Activated T-helper 1 cell treated with Interleukin-2 at 50 U/mL for 16 hours (primary cell): ENCODE measurements around the gene C6orf62.
"Not testable (repeated sequence)": the region's sequence is repeated elsewhere in the genome, so short reads cannot be mapped to it uniquely, and the experiment has no call there.

Experiments used
- DNase-seq: peaks from one replicate; pipeline ENCODE4 v3.0.0-alpha.2; 2020; ENCODE audit warnings: low read depth

The C6orf62 gene

DNA sequence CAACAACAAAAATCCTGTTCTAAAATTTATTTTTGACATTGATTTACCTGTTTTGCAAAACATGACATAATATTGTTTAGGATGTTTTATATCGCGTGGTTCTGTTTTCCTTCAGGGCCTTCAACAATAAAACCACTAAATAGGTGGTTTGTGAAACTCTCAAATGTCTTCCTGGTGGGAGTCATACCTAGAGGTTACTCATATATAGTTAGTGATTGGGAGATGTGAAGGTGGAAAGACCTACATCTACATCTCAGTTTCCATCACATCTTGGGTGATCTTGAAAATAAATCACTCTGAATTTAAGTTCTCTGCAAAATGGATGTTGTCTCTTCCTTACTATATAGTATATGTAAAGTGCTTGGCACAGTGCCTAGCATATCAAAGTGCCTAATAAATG is 22.9 kb downstream of the C6orf62 start:
- DNase-seq, result no peak

DNA sequence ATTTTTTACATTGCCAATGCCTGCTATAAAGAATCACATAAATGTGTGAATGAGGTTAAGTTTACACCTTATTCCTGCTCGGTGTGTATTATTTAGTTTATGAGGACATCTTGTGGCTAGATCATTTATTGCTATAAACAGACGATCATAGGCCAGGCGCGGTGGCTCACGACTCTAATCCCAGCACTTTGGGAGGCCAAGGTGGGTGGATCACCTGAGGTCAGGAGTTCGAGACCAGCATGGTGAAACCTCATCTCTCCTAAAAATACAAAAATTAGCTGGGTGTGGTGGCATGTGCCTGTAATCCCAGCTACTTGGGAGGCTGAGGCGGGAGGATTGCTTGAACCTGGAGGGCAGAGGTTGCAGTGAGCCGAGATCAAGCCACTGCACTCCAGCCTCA is 23.3 kb downstream of the C6orf62 start:
- peak; percentile 13 for DNase-seq

DNA sequence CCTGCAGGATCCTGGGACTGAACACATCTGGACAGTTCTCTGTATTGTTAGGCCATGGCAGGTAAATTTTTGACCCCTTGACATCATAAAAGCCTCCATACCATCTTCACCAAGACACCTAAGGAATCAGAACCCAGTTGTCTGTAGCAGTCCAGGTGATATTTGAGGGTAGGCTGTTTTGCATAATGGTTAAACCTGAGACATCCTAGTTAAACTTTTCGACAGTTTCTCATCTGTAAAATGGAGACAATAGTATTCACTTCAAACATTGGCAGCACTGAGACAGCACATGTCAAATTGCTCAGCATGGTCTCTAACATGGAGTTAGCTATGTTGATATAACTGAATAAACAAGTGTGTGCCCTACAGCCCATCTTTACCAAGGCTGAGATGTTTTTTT is 24.8 kb downstream of the C6orf62 start:
- no peak for DNase-seq

DNA sequence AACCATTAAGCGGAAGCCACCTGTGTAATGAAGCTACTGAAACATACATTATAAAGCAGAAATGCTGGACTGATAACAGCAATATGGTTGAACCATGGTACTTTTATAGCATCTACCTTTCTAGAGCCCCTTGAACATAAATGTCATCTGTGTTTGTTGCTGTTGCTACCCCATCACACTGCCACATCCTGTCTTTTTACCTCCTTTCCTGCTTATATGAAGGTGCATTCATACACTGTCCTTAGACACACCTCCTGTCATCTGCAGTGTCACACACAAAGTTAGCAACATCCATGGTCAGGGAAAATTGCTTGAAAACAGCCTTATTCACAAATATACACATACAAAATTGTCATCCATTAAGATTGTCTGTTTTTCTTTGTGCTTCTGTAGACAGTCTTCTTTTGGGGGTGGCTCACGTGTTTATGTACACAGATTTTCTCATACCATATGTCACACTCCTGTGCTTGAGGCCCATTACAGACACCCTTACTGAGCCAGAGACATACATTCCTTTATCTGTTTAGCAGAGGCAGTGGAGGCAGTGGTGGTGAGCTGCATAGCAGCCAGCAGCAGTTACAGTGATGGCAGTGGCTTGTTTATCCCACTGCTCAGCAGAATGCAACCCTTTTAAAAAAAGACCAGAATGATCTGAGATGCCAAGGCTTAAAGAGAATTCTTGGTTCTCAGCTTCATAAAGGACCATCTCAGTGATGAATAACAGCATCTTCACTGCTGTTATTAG is 25.9 kb downstream of the C6orf62 start:
- no peak for DNase-seq

DNA sequence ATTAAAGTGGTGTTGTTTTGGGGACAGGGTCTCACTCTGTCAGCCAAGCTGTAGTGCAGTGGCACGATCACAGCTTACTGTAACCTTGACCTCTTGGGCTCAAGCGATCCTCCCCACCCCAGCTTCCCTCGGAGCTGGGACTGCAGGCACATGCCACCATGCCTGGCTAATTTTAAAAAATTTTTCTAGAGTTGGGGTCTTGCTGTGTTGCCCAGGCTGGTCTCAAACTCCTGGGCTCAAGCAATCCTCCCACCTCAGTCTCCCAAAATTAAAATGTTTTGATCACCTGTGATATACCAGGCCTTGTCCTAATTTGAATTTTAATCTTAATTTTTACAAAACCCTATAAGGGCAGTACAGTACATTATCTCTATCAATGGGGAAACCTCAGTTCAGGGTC is 26.5 kb downstream of the C6orf62 start:
- DNase-seq, result no peak

DNA sequence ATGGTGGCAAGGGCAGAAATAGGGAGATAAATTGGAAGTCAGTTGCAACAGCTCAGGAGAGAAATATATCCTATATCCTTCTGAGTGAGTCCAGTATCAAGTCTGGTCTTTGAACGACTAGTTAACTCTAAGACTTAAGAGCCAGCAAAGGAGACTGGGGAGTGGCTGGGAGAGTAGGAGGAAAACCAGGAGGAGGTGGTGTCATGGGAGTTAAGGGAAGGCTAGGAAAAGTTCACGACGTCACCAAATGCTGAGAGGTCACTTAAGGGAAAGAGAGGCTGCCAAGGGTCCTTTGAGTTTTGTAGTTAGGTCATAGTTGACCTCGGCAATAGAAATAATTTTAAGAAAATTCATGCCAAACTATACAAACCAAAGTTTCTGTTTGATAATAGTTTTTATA is 27.0 kb downstream of the C6orf62 start:
- DNase-seq, result no peak

DNA sequence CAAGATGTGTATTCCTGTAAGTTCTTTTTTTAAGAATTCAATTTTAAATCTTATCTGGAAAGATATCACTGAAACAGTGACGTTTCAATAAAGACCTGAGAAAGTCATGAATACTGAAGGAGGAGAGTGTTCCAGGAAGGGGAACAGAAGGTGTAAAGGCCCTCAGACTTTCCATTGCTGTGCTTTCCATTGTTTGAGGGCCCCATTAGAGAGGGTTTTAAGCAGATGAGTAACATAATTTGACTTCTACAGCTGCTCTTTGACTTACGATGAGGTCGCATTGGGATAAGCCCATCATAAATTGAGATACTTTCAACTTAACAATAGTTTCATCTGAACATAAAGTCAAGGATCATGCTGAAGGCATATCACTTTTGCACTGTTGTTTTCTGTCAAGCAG is 27.4 kb downstream of the C6orf62 start:
- DNase-seq, result no peak

DNA sequence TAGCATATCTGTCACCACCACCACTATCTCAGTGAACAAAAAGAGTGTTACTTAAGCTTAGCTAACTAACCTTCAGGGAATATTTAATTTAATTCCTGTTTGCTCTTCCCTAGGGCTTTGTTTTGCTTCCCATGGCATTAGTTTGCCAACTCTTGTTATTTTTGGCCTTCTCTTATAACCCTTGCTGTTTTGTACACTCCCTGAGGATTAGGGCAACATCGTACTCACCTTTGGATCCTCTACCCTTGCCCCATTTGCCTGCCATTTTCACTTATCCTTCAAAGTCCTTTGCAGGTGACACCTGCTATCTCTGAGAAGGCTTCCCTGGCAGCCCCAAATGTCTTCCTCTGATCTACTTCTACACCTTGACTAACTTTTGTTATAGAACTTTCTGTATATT is 28.4 kb downstream of the C6orf62 start:
- no peak for DNase-seq

DNA sequence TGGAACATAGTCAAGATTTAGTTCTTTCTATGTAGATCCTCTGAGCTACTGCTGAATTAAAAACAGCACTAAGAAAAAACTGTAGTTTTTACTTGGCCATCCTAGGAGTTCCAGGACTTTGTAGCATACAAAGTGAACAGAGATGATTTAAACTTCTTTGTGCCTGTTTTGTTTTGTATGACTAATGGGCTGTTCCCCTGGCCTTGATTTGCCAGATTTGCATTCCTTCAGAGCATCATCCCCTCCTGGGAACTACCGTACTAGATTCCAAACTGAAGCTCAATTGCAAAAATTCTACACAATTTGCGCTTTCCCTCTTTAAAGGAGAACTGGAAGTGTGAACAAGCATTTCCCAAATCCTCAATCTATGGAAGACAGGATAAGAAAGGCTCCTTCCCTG is 29.0 kb downstream of the C6orf62 start:
- DNase-seq, result no peak

DNA sequence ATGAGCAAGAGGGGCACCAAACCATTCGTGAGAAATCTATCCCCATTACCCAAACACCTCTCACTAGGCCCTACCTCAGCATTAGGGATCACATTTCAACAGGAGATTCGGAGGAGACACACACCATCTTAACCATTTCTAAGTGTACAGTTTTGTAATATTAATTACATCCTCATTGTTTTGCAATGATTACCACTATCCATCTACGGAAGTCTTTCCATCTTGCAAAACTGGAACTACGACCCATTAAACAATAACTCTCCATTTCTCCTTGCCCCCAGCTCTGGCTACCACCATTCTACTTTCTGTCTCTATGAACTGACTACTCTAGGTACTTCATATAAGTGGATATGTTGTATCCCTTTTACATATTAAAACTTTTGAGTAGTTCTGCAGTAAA is 32.0 kb downstream of the C6orf62 start:
- DNase-seq, result no peak

DNA sequence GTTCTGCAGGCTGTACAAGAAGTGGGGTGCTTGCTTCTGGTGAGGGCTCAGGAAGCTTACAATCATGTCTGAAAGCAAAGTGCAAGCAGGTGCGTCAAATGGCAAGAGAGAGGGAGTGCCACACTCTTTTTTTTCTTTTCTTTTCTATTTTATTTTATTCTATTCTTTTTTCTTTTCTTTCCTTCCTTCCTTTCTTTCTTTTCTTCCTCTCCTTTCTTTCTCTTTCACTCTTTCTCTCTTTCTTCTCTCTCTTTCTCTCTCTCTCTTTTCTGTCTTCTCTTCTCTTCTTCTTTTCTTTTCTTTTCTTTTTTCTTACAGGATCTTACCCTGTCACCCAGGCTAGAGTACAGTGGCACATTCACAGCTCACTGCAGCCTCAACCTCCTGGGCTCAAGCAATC is 32.5 kb downstream of the C6orf62 start:
- DNase-seq, result no peak

DNA sequence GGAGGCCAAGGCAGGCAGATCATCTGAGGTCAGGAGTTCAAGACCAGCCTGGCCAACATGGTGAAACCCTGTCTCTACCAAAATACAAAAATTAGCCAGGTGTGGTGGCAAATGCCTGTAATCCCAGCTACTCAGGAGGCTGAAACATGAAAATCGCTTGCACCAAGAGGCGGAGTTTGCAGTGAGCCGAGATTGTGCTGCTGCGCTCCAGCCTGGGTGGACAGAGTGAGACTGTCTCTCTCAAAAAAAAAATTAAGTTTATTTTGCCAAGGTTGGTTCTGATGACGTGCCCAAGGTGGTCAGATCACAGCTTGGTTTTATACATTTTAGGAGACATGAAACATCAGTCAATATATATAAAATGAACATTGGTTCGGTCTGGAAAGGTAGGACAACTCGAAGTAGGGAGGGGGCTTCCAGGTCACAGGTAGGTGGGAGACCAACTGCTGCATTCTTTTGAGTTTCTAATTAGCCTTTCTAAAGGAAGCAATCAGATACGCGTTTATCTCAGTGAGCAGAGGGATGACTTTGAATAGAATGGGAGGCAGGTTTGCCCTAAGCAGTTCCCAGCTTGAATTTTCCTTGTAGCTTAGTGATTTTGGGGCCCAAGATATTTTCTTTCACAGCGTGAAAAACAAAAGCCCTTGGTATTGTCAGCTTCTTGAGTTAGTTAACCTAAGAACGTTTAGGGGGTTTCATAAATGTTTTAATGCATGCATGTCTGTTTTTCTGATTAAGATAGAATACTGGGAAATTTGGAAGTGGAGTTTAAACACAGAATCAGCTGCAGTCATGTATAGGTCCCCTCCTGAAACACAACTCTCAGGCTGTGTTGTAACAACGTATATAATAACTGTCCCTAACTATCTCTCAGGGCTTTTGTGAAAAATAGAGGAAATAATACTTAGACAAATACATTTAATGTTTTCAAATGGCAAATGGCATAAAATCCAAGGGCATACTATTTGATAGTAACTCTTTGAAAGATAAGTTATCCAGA is 35.4 kb downstream of the C6orf62 start:
- DNase-seq, result no peak

DNA sequence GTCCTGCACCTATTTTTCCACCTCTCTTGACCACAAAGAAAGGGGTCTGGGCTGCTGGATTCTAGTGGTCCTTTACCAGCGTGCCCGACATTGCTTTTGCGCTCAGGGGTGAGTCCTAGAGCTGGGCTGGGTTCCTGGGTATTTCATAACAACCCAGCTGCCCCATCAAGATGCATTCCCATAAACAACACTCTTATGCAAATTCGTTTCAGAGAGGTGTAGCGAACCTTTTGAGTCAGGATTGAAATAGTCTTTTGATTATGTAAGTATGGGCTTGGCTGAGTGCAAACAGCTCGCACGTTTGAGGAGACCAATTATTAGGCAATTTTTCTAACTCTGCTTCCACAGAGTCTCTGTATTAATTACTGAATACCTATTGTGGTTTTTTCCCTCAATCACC is 38.4 kb downstream of the C6orf62 start:
- DNase-seq, result no peak

DNA sequence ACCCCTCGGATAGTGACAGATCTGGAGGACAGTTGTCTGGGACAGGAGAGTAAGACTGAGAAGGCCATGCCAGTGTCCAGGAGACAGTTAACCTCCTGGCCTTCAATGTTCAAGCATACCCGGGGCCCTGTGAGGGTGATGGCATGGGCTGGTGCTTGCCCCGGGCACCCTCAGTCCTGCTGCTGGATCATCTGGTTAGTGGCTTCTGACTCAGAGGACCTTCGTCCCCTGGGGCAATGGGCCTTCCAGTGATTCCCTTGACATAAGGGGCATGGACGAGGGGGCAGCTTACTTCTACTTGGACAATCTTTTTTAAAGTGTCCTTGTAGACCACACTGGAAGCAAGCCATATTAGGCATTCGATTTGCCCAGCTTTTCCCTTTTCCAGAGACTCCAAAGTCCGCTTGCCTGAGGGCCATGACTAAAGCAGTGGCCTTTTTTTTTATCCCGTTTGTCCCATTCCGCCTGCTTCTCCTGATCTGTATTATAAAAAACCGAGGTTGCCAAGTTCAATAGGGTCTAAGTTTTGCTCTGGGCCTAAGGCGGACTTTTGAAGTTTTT is 40.1 kb downstream of the C6orf62 start:
- not testable (repeated sequence) for DNase-seq

DNA sequence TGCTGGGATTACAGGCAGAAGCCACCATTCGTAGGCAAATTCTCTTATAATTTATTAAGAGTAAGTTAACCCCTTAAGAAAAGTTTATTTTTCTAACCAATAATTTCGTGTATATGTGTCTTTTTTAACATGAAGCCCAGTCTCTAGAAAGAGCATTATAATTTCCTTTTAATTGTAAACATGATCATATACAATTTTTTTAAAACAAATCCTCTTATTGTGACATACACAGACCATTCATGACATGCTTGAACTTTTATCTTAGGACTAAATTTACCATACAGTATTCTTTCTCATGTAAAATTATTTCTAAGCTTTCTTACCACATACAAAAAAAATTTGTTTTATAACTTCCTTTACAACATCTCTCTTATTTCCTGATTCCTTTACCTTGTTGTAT is 45.3 kb downstream of the C6orf62 start:
- DNase-seq, result no peak

DNA sequence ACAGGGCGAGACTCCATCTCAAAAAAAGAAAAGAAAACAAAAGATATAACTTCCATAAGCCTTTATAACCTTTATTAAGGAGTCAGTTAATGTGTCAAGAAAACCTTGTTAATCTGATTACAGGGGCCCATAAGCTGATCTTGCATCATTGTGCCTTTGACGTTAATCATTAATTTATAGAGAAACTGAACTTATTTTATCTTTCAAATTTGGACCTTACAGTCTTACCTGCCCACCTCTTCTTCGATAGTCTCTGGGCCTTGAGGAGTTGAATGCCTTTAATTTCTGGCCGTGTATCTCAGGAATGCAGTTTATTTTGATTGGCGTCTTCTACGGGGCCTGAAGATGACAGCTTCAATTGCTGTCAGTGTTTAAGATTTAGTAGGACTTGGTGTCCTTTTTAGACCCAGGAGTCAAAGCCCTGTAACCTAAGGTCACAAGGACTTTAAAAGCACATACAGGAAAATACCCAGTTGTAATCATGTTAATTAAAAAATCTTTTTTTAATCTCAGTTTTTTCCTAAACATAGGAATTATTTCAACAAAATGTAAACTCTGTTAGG is 46.3 kb downstream of the C6orf62 start:
- DNase-seq, result no peak

DNA sequence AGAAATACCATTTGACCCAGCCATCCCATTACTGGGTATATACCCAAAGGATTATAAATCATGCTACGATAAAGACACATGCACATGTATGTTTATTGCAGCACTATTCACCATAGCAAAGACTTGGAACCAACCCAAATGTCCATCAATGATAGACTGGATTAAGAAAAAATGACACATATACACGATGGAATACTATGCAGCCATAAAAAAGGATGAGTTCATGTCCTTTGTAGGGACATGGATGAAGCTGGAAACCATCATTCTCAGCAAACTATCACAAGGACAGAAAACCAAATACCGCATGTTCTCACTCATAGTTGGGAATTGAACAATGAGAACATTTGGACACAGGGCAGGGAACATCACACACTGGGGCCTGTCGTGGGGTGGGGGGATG is 47.9 kb downstream of the C6orf62 start:
- not testable (repeated sequence) for DNase-seq

DNA sequence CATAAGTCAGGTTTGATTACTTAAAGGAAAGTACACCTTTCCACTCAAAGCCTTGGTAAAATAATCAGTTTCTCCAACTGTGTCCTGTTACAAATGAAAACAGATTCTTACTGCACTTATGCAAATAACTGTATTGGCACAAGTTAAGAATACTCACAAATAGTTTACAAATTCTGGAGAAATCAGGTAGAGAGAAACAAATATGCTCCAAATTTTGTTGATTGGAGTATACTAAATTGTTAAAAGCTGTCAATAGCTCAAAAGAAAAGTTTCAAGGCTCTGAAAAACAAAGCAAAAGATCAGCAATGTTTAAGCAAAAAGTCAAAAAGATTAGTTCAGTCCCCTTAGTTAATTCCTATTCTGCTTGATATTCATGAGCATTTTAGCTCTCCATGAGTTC is 48.5 kb downstream of the C6orf62 start:
- not testable (repeated sequence) for DNase-seq

DNA sequence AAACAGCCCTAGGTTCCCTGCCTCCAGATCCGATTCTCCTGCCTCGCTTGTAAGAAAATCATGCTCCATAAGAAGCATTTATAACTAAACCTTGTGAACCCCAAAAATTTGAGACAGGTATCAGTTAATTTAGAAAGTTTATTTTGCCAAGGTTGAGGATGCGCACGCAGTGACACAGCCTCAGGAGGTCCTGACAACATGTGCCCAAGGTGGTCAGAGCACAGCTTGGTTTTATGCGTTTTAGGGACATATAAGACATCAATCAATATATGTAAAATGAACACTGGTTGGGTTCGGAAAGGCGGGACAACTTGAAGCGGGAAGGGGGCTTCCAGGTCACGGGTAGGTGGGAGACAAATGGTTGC is 50.0 kb downstream of the C6orf62 start:
- DNase-seq, result no peak

DNA sequence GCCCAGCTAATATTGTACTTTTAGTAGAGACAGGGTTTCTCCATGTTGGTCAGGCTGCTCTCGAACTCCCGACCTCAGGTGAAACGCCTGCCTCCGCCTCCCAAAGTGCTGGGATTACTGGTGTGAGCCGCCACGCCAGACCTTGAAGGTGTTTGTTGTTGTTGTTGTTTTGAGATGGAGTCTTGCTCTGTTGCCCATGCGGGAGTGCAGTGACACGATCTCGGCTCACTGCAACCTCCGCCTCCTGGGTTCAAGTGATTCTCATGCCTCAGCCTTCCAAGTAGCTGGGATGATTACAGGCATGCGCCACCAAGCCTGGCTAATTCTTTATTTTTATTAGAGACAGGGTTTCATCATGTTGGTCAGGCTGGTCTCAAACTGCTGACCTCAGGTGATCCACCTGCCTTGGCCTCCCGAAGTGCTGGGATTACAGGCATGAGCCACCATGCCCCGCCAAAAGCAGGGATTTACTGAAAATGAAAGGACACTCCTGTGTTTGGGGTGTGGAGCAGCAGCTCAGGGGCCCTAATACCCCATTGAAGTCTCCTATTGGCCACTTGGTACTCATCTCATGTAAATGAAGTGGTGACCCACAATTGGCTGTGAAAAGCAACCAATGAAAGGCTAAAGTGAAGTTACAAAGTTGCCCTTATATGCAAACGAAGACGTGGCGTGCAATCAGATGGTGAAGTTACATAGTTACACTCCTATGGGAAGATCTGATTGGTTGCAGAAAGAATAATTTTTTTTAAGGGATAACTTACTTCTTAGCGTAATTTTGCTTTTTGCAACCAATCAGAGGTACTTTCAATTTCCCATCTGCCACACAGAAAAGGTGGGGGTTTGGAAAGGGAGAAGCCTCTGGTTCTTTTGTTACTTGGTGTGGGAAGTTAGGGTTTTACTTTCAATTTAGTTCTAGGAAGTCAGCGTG is 50.6 kb downstream of the C6orf62 start:
- not testable (repeated sequence) for DNase-seq

DNA sequence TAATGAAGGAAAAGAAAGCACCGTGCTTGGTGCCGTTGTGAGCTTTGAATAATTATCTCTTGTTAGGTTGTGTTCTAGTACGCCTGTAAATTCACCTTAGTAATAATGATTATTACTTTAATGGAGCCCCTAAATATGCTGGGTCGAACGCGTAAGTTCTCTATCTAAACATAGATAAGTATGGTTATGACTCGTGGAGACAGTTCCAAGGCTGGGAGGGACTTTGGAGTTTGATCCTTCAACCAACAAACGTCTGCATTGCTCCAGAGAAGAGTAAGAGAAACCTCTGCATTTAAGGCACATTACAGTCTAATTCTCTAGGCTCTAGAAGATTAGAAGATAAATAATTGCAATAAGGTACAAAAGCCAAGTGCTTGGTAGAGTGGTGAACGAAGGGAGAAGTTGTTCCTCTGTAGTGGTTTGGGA is 51.6 kb downstream of the C6orf62 start:
- no peak for DNase-seq
